Astrocyte of the cerebellum (primary cell): ENCODE measurements around the gene TBC1D22A.

Experiments
- DNase-seq: peaks from one replicate; pipeline ENCODE4 v3.0.0-alpha.2; 2011; ENCODE audit warnings: low read depth
- H3K4me3 ChIP-seq: 2 replicates; pipeline ENCODE4 v1.5.1; 2011; ENCODE audit warnings: mild to moderate bottlenecking, low read depth, low read length, moderate library complexity
- CTCF ChIP-seq: IDR thresholded peaks from 2 replicates; pipeline ENCODE4 v1.5.1; 2012; ENCODE audit warnings: low read length, low read depth, moderate library complexity, mild to moderate bottlenecking; ENCODE audit errors: missing control alignments
- in situ Hi-C: cut with HindIII; loops from 2 replicates; pipeline ENCODE4 v1.10.0; 2017; ENCODE audit warnings: low sequenced_read_pairs

Gene TBC1D22A

GRCh38 chr22:47052236-47053012 lies 290.0 kb downstream of the TBC1D22A start:
- no peak for TF ChIP-seq CTCF
- in situ Hi-C loops = no loop called here
- H3K4me3 ChIP-seq = no peak overlapping the region
- DNase-seq = no peak

- in situ Hi-C loops = no loop called here
- DNase-seq = no peak
- TF ChIP-seq CTCF = no peak
- no peak overlapping the region for H3K4me3 ChIP-seq
Observed at GRCh38 chr22:47053013-47053725, 290.7 kb downstream of the TBC1D22A start.

GRCh38 chr22:47053726-47054141 lies 291.3 kb downstream of the TBC1D22A start:
- peak; percentile 18 for DNase-seq
- no peak for TF ChIP-seq CTCF
- no peak overlapping the region for H3K4me3 ChIP-seq
- in situ Hi-C loops = no loop called here

GRCh38 chr22:47054231-47055072 lies 292.0 kb downstream of the TBC1D22A start:
- H3K4me3 ChIP-seq = no peak overlapping the region
- no peak for DNase-seq
- in situ Hi-C loops = no loop called here
- no peak for TF ChIP-seq CTCF

GRCh38 chr22:47055073-47055355 lies 292.6 kb downstream of the TBC1D22A start:
- TF ChIP-seq CTCF = no peak
- no peak overlapping the region for H3K4me3 ChIP-seq
- in situ Hi-C loops = no loop called here
- DNase-seq = no peak

GRCh38 chr22:47055461-47055860 lies 293.0 kb downstream of the TBC1D22A start:
- in situ Hi-C loops = no loop called here
- no peak for DNase-seq
- H3K4me3 ChIP-seq = no peak overlapping the region
- TF ChIP-seq CTCF = no peak
